ENCODE data around the gene OCEL1. TPM values are rescaled to one million over a fixed set of nuclear protein-coding genes. Genes with fewer than 3 reads are reported as not detected.
A peak's percentile ranks its signal among the peaks of the same experiment; 100 is the strongest.

The OCEL1 gene
- total and polyA plus RNA-seq, 2 of the 13 experiments (the other 11 are each of a cell fraction or from before 2014, with no cell fraction given), result 10.6 to 17.2 TPM

DNA sequence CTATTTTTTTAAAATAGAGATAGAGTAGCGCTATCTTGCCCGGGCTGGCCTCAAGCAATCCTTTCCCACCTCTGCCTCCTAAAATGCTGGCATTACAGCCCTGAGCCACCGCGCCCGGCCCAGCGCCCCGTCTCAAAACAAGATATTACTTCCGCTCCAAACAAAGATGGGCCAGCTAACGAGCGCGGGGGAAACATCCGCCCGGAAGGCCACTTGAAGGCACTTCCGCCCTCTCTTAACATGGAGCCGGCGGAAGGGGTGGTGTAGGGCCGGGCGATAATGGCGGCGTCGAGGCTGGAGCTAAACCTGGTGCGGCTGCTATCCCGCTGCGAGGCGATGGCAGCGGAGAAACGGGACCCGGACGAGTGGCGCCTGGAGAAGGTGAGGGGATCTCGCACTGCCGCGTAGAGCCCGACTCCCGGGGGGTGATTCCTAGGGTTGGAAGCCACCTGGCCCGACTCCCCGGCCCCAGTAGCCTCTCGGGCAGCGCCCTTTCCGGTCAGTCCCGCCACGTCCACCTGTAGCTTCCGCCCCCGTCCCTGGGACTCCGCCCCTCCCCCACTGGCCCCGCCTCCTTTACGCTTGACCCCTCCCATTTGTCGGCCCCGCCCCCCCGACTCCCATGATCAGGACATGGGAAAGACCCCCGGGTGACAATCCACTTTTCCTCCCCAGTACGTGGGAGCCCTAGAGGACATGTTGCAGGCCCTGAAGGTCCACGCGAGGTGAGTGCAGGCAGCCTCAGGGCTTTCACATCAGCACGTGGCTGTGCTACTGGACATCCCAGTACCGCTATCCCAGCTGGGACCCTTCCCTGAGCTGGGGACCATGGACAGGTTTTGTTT lies 10.7 kb upstream of the OCEL1 start, which contains the start of gene USE1 (continued):
- TF ChIP-seq, protein P1, sequence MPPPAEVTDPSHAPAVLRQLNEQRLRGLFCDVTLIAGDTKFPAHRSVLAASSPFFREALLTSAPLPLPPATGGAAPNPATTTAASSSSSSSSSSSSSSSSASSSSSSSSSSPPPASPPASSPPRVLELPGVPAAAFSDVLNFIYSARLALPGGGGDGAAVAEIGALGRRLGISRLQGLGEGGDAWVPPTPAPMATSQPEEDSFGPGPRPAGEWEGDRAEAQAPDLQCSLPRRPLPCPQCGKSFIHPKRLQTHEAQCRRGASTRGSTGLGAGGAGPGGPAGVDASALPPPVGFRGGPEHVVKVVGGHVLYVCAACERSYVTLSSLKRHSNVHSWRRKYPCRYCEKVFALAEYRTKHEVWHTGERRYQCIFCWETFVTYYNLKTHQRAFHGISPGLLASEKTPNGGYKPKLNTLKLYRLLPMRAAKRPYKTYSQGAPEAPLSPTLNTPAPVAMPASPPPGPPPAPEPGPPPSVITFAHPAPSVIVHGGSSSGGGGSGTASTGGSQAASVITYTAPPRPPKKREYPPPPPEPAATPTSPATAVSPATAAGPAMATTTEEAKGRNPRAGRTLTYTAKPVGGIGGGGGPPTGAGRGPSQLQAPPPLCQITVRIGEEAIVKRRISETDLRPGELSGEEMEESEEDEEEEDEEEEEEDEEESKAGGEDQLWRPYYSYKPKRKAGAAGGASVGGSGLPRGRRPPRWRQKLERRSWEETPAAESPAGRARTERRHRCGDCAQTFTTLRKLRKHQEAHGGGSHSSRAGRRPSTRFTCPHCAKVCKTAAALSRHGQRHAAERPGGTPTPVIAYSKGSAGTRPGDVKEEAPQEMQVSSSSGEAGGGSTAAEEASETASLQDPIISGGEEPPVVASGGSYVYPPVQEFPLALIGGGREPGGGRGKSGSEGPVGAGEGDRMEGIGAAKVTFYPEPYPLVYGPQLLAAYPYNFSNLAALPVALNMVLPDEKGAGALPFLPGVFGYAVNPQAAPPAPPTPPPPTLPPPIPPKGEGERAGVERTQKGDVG (CRISPR knock-in tag; IDR thresholded peaks at IDR 0.05; ENCODE audit: borderline replicate concordance), result 0 out of 2 replicates have a peak, but pooled peaks have one; percentile 3
- TF ChIP-seq MZF1 (CRISPR knock-in tag; IDR thresholded peaks at IDR 0.05; ENCODE audit: borderline replicate concordance) (no peak), ZFP36L1 (CRISPR knock-in tag; IDR thresholded peaks at IDR 0.05) (no peak), KAT7 (CRISPR knock-in tag; IDR thresholded peaks at IDR 0.05; ENCODE audit: borderline replicate concordance) (no peak), EP300 (IDR thresholded peaks at IDR 0.05; ENCODE audit: low read depth in 2 of 2, low read length in 2 of 2) (no peak; a peak in 1 of 4 replicates), EP300 (CRISPR knock-in tag; IDR thresholded peaks at IDR 0.05; ENCODE audit: borderline replicate concordance) (no peak), NFE2 (CRISPR knock-in tag; IDR thresholded peaks at IDR 0.05) (no peak), ZNF350 (CRISPR knock-in tag; IDR thresholded peaks at IDR 0.05; ENCODE audit: borderline replicate concordance, low read depth) (no peak), PAF1 (CRISPR knock-in tag; IDR thresholded peaks at IDR 0.05) (no peak), MEF2D (CRISPR knock-in tag; IDR thresholded peaks at IDR 0.05) (no peak; the same call in 1 of the 2 replicates), ZNF225 (CRISPR knock-in tag; IDR thresholded peaks at IDR 0.05) (no peak), TAF15 (IDR thresholded peaks at IDR 0.05; ENCODE audit: low read depth, low read length, poor library complexity, severe bottlenecking) (peak; percentile 92), PAWR (CRISPR knock-in tag; IDR thresholded peaks at IDR 0.05; ENCODE audit: borderline replicate concordance) (no peak), RFX1 (IDR thresholded peaks at IDR 0.05) (no peak)
- TF ChIP-seq, protein P2, sequence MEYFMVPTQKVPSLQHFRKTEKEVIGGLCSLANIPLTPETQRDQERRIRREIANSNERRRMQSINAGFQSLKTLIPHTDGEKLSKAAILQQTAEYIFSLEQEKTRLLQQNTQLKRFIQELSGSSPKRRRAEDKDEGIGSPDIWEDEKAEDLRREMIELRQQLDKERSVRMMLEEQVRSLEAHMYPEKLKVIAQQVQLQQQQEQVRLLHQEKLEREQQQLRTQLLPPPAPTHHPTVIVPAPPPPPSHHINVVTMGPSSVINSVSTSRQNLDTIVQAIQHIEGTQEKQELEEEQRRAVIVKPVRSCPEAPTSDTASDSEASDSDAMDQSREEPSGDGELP (IDR thresholded peaks at IDR 0.05; ENCODE audit: borderline replicate concordance, low read depth), result 0 out of 2 replicates have a peak, but pooled peaks have one; percentile 14
- TF ChIP-seq, protein P3, sequence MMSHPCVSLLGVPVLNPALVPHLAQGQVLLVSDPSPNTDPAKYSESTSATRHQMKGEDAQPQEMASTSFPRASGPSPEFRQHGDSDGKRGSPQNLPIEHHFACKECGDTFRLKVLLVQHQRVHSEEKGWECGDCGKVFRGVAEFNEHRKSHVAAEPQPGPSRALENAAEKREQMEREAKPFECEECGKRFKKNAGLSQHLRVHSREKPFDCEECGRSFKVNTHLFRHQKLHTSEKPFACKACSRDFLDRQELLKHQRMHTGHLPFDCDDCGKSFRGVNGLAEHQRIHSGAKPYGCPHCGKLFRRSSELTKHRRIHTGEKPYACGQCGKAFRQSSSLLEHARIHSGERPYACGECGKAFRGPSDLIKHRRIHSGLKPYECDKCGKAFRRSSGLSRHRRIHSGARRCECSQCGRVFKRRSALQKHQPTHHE (CRISPR knock-in tag; IDR thresholded peaks at IDR 0.05; ENCODE audit: borderline replicate concordance), result peak; percentile 41; the same call in 1 of the 2 replicates
- TF ChIP-seq, protein P4, sequence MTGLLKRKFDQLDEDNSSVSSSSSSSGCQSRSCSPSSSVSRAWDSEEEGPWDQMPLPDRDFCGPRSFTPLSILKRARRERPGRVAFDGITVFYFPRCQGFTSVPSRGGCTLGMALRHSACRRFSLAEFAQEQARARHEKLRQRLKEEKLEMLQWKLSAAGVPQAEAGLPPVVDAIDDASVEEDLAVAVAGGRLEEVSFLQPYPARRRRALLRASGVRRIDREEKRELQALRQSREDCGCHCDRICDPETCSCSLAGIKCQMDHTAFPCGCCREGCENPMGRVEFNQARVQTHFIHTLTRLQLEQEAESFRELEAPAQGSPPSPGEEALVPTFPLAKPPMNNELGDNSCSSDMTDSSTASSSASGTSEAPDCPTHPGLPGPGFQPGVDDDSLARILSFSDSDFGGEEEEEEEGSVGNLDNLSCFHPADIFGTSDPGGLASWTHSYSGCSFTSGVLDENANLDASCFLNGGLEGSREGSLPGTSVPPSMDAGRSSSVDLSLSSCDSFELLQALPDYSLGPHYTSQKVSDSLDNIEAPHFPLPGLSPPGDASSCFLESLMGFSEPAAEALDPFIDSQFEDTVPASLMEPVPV (CRISPR knock-in tag; IDR thresholded peaks at IDR 0.05), result peak; percentile 64; the same call in 1 of the 2 replicates
- TF ChIP-seq, protein P5, sequence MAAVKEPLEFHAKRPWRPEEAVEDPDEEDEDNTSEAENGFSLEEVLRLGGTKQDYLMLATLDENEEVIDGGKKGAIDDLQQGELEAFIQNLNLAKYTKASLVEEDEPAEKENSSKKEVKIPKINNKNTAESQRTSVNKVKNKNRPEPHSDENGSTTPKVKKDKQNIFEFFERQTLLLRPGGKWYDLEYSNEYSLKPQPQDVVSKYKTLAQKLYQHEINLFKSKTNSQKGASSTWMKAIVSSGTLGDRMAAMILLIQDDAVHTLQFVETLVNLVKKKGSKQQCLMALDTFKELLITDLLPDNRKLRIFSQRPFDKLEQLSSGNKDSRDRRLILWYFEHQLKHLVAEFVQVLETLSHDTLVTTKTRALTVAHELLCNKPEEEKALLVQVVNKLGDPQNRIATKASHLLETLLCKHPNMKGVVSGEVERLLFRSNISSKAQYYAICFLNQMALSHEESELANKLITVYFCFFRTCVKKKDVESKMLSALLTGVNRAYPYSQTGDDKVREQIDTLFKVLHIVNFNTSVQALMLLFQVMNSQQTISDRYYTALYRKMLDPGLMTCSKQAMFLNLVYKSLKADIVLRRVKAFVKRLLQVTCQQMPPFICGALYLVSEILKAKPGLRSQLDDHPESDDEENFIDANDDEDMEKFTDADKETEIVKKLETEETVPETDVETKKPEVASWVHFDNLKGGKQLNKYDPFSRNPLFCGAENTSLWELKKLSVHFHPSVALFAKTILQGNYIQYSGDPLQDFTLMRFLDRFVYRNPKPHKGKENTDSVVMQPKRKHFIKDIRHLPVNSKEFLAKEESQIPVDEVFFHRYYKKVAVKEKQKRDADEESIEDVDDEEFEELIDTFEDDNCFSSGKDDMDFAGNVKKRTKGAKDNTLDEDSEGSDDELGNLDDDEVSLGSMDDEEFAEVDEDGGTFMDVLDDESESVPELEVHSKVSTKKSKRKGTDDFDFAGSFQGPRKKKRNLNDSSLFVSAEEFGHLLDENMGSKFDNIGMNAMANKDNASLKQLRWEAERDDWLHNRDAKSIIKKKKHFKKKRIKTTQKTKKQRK (IDR thresholded peaks at IDR 0.05; ENCODE audit: low read length), result no peak

Data from HepG2 (cell line).